ENCODE results near the gene ZNF335. TPM values are rescaled to one million over a fixed set of nuclear protein-coding genes. Genes with fewer than 3 reads are reported as not detected.

Gene ZNF335
- polyA plus RNA-seq, 1 donor: 14.4 TPM

GRCh38 chr20:45974896-45975565, 3.0 kb upstream of the ZNF335 start:
- DNase-seq: no peak

GRCh38 chr20:45972500-45973183, 639 bp upstream of the ZNF335 start:
- DNase-seq: no peak

GRCh38 chr20:45971425-45971674, 653 bp downstream of the ZNF335 start:
- no peak for DNase-seq

GRCh38 chr20:45970646-45971424, 1.2 kb downstream of the ZNF335 start:
- DNase-seq: no peak

- peak; percentile 31 for DNase-seq
Measured at GRCh38 chr20:45969712-45970634, 2.0 kb downstream of the ZNF335 start.

GRCh38 chr20:45968801-45969711, 2.9 kb downstream of the ZNF335 start:
- DNase-seq: no peak

GRCh38 chr20:45968081-45968671, 3.8 kb downstream of the ZNF335 start:
- no peak for DNase-seq

GRCh38 chr20:45967551-45968080, 4.4 kb downstream of the ZNF335 start:
- no peak for DNase-seq

- DNase-seq: no peak
Measured at GRCh38 chr20:45965169-45966002, 6.6 kb downstream of the ZNF335 start.

GRCh38 chr20:45964006-45964400, 8.0 kb downstream of the ZNF335 start:
- DNase-seq: no peak

GRCh38 chr20:45963059-45964005, 8.7 kb downstream of the ZNF335 start:
- DNase-seq: peak; percentile 64

- DNase-seq: no peak
Measured at GRCh38 chr20:45962031-45962755, 9.8 kb downstream of the ZNF335 start.

- no peak for DNase-seq
Measured at GRCh38 chr20:45959956-45960630, 11.9 kb downstream of the ZNF335 start.

GRCh38 chr20:45959126-45959525, 12.9 kb downstream of the ZNF335 start:
- no peak for DNase-seq

- DNase-seq: no peak
Measured at GRCh38 chr20:45958593-45958992, 13.4 kb downstream of the ZNF335 start.

- no peak for DNase-seq
Measured at GRCh38 chr20:45957021-45957941, 14.7 kb downstream of the ZNF335 start.

Measured in left kidney (tissue), 2 donors.